Mesenchymal stem cell (in vitro differentiated cells and primary cell): Measurements from ENCODE around the gene PIKFYVE. TPM values are rescaled to one million over a fixed set of nuclear protein-coding genes. Genes with fewer than 3 reads are reported as not detected.
"Not testable (repeated sequence)": the region's sequence is repeated elsewhere in the genome, so short reads cannot be mapped to it uniquely, and the experiment has no call there.

Experiments
- DNase-seq: peaks from one replicate; pipeline ENCODE4 v3.0.0-alpha.2; 2013
- H2AFZ ChIP-seq: one replicate; pipeline ENCODE4 v1.6.1; 2013; ENCODE audit warnings: low read depth, mild to moderate bottlenecking, control low read depth, inconsistent platforms, low read length, moderate library complexity
- H2AK5ac ChIP-seq: 2 replicates; pipeline ENCODE4 v1.6.1; 2013; ENCODE audit warnings: low read length, moderate library complexity, mild to moderate bottlenecking, inconsistent platforms; ENCODE audit not compliant: severe bottlenecking
- H2BK120ac ChIP-seq: one replicate; pipeline ENCODE4 v1.6.1; 2013; ENCODE audit warnings: low read depth, mild to moderate bottlenecking, inconsistent platforms, low read length, moderate library complexity
- H2BK12ac ChIP-seq, 2 experiments: one replicate each; pipeline ENCODE4 v1.6.1; 2013; ENCODE audit warnings: inconsistent platforms in 2 of 2, low read length in 2 of 2, mild to moderate bottlenecking in 2 of 2, moderate library complexity in 2 of 2, control low read depth in 1 of 2
- H2BK15ac ChIP-seq: one replicate; pipeline ENCODE4 v1.6.1; 2013; ENCODE audit warnings: mild to moderate bottlenecking, low read depth, inconsistent platforms; ENCODE audit not compliant: poor library complexity, severe bottlenecking
- H2BK5ac ChIP-seq: 2 replicates; pipeline ENCODE4 v1.6.1; 2013; ENCODE audit warnings: low read depth, mild to moderate bottlenecking, low read length, control low read depth, inconsistent platforms; ENCODE audit not compliant: poor library complexity, severe bottlenecking
- H3K14ac ChIP-seq, 2 experiments: one replicate each; pipeline ENCODE4 v1.6.1; 2013; ENCODE audit warnings: inconsistent platforms in 2 of 2, low read length in 2 of 2, control low read depth in 1 of 2, mild to moderate bottlenecking in 1 of 2, moderate library complexity in 1 of 2
- H3K18ac ChIP-seq, 2 experiments: one replicate each; pipeline ENCODE4 v1.6.1; 2013; ENCODE audit warnings: inconsistent platforms in 2 of 2, low read length in 2 of 2, control low read depth in 1 of 2, low read depth in 1 of 2, mild to moderate bottlenecking in 1 of 2
- H3K23ac ChIP-seq, 2 experiments: one replicate each; pipeline ENCODE4 v1.6.1; 2013; ENCODE audit warnings: inconsistent platforms in 2 of 2, low read length in 2 of 2, mild to moderate bottlenecking in 2 of 2, moderate library complexity in 2 of 2, control low read depth in 1 of 2
- H3K27ac ChIP-seq: 2 replicates; pipeline ENCODE4 v1.5.1; 2013; ENCODE audit warnings: mild to moderate bottlenecking, moderate library complexity, low read length, control low read depth, inconsistent platforms; ENCODE audit not compliant: poor library complexity, severe bottlenecking
- H3K27me3 ChIP-seq, 2 experiments: 2 replicates each; pipeline versions ENCODE4 v1.6.1 to v1.7.0; 2013; ENCODE audit warnings: low read length in 2 of 2, mild to moderate bottlenecking in 2 of 2, moderate library complexity in 2 of 2, control low read depth in 1 of 2, inconsistent platforms in 1 of 2; ENCODE audit not compliant: control insufficient read depth in 1 of 2, insufficient read depth in 1 of 2
- H3K36me3 ChIP-seq, 2 experiments: 2 replicates each; pipeline versions ENCODE4 v1.6.1 to v1.7.0; 2013; ENCODE audit warnings: low read length in 2 of 2, control low read depth in 1 of 2, inconsistent platforms in 1 of 2, low read depth in 1 of 2, mild to moderate bottlenecking in 1 of 2; ENCODE audit not compliant: insufficient read depth in 2 of 2, control insufficient read depth in 1 of 2
- H3K4ac ChIP-seq, 2 experiments: one replicate each; pipeline ENCODE4 v1.6.1; 2013; ENCODE audit warnings: inconsistent platforms in 2 of 2, low read length in 2 of 2, mild to moderate bottlenecking in 2 of 2, moderate library complexity in 2 of 2, control low read depth in 1 of 2, low read depth in 1 of 2
- H3K4me1 ChIP-seq: 2 replicates; pipeline ENCODE4 v1.6.1; 2013; ENCODE audit warnings: low read depth, low read length, control low read depth; ENCODE audit not compliant: control insufficient read depth, insufficient read depth
- H3K4me2 ChIP-seq: 2 replicates; pipeline ENCODE4 v1.6.1; 2013; ENCODE audit warnings: low read length, mild to moderate bottlenecking, inconsistent platforms; ENCODE audit not compliant: poor library complexity, severe bottlenecking
- H3K4me3 ChIP-seq, 2 experiments: 2 replicates each; pipeline versions ENCODE4 v1.5.1 to v1.7.0; 2013; ENCODE audit warnings: low read length in 2 of 2, mild to moderate bottlenecking in 2 of 2, control low read depth in 1 of 2, low read depth in 1 of 2; ENCODE audit not compliant: insufficient read depth in 1 of 2
- H3K79me1 ChIP-seq: replicated peaks from 2 replicates; pipeline ENCODE4 v1.6.1; 2013; ENCODE audit warnings: mild to moderate bottlenecking, control low read depth, low read length, inconsistent platforms; ENCODE audit not compliant: poor library complexity, severe bottlenecking
- H3K9ac ChIP-seq: 2 replicates; pipeline ENCODE4 v1.7.0; 2013; ENCODE audit warnings: mild to moderate bottlenecking, low read length, moderate library complexity
- H3K9me3 ChIP-seq: 2 replicates; pipeline ENCODE4 v1.7.0; 2013; ENCODE audit warnings: mild to moderate bottlenecking, low read length; ENCODE audit not compliant: control insufficient read depth
- H4K8ac ChIP-seq: one replicate; pipeline ENCODE4 v1.6.1; 2013; ENCODE audit warnings: inconsistent platforms, mild to moderate bottlenecking, low read length, moderate library complexity
- H4K91ac ChIP-seq: one replicate; pipeline ENCODE4 v1.6.1; 2013; ENCODE audit warnings: mild to moderate bottlenecking, low read length, inconsistent platforms
- whole genome bisulfite sequencing: methylation state at CpG from one replicate; pipeline ENCODE4 v1.1.7; 2013; ENCODE audit warnings: mixed read lengths; 5-methylcytosine and 5-hydroxymethylcytosine counted together
- polyA plus RNA-seq, 2 experiments: library from polyadenylated mRNA; stranded (reverse); fragments of 200-250 nt; gene quantifications; one replicate each; pipeline ENCODE4 v1.2.3, GENCODE V29; 2013

Gene PIKFYVE, protein sequence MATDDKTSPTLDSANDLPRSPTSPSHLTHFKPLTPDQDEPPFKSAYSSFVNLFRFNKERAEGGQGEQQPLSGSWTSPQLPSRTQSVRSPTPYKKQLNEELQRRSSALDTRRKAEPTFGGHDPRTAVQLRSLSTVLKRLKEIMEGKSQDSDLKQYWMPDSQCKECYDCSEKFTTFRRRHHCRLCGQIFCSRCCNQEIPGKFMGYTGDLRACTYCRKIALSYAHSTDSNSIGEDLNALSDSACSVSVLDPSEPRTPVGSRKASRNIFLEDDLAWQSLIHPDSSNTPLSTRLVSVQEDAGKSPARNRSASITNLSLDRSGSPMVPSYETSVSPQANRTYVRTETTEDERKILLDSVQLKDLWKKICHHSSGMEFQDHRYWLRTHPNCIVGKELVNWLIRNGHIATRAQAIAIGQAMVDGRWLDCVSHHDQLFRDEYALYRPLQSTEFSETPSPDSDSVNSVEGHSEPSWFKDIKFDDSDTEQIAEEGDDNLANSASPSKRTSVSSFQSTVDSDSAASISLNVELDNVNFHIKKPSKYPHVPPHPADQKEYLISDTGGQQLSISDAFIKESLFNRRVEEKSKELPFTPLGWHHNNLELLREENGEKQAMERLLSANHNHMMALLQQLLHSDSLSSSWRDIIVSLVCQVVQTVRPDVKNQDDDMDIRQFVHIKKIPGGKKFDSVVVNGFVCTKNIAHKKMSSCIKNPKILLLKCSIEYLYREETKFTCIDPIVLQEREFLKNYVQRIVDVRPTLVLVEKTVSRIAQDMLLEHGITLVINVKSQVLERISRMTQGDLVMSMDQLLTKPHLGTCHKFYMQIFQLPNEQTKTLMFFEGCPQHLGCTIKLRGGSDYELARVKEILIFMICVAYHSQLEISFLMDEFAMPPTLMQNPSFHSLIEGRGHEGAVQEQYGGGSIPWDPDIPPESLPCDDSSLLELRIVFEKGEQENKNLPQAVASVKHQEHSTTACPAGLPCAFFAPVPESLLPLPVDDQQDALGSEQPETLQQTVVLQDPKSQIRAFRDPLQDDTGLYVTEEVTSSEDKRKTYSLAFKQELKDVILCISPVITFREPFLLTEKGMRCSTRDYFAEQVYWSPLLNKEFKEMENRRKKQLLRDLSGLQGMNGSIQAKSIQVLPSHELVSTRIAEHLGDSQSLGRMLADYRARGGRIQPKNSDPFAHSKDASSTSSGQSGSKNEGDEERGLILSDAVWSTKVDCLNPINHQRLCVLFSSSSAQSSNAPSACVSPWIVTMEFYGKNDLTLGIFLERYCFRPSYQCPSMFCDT (N-terminal part only)
- polyA plus RNA-seq (2013, experiment 1 of 2) = 14.9 TPM
- polyA plus RNA-seq (2013, experiment 2 of 2) = 13.8 TPM

DNA sequence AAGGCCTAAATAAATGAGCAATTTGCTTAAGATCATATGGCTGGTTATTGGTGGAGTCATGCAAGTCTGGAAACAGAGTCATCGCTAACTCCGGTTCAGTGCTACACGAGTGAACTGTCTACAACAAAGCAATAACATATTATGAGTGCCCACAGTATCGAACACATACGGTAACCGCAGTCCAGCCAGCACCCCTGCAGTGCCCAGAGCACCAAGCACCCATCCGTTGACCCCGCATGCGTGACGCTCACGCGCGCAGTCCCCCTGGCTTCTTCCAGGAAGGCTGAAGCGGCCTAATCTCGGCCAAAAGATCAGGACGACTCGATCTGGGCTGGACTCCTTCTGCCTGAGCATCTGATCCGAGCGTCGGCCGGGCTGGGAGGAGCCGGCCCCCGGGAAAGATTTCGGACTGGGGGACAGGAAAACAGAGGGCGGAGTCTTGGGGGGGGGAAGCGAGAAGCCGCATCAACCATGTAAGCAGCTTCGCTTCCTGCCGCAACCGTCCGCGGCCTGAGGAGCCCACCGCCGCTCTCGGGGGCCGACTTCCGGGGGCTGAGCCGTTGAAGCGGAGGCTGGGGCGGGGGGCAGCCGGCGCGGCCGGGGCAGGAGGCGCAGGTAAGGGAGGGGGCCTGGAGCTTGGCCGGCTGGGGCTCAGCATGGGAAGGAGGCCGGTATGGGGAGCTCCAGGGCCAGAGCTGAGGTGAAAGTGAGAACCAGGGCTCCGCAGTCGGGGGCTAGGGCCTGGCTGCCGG is at the start of gene PIKFYVE:
PIKFYVE (plus strand) TSS at position 455 of the 752 bp plus-strand sequence. CDS start 5,265 bp downstream, outside the sequence.
- H3K23ac ChIP-seq = no peak within 1 kb of the TSS
- under 1% methylated on average over 50 of the region's 50 CpGs for WGBS
- H3K27ac ChIP-seq = peak within 1 kb of the TSS; percentile 82
- H3K4me3 ChIP-seq = peak within 1 kb of the TSS; percentile 82 to 96
- H3K9me3 ChIP-seq = peaks cover 6% of the 10 kb centered on the region
- H3K9ac ChIP-seq = peak within 1 kb of the TSS; percentile 97
- H2BK15ac ChIP-seq = peak within 1 kb of the TSS; percentile 75
- H3K18ac ChIP-seq = peak within 1 kb of the TSS; percentile 81 to 82
- H3K4me2 ChIP-seq = peak within 1 kb of the TSS; percentile 69
- peak within 1 kb of the TSS; percentile 92 for H2BK120ac ChIP-seq
- H4K8ac ChIP-seq = peak within 1 kb of the TSS; percentile 95
- peaks cover 6% of the 10 kb centered on the region for H3K79me1 ChIP-seq
- H3K14ac ChIP-seq = no peak within 1 kb of the TSS
- H3K27me3 ChIP-seq = no peaks in the 10 kb centered on the region
- H3K4me1 ChIP-seq = peaks cover 11% of the 10 kb centered on the region
- peak within 1 kb of the TSS; percentile 7 for H2AFZ ChIP-seq
- DNase-seq = peak; percentile 98
- peak within 1 kb of the TSS; percentile 82 to 91 for H3K4ac ChIP-seq
- peak within 1 kb of the TSS; percentile 74 for H4K91ac ChIP-seq
- no peak within 1 kb of the TSS for H2AK5ac ChIP-seq
- H2BK12ac ChIP-seq = peak within 1 kb of the TSS; percentile 1 to 55
- H2BK5ac ChIP-seq = no peak within 1 kb of the TSS
- H3K36me3 ChIP-seq = peaks cover 0 to 4% of the 10 kb centered on the region in 2 experiments

DNA sequence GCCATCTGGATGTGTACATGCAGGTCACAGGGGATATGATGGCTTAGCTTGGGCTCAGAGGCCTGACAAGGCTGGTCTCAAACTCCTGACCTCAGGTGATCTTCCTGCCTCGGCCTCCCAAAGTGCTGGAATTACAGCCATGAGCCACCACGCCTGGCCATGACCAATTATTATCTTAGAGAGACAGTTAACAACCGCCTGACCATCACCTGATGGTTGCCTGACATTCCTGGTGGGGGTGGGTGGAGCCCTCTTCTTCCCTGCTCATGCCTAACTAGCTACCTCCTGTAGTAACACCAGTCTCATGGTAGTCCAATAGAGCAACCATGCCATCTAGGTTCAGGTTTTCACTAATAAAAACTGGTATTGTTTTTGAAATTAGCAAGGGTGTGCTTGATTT is 44.2 kb upstream of the PIKFYVE start:
- H2BK15ac ChIP-seq, H3K27ac ChIP-seq, H4K91ac ChIP-seq, H2AFZ ChIP-seq, H3K4me3 ChIP-seq, H2BK5ac ChIP-seq, DNase-seq, H3K36me3 ChIP-seq, H3K9me3 ChIP-seq, H2BK12ac ChIP-seq, H3K27me3 ChIP-seq, H3K4ac ChIP-seq, H2AK5ac ChIP-seq, H2BK120ac ChIP-seq, H3K4me2 ChIP-seq, H3K18ac ChIP-seq, H4K8ac ChIP-seq, H3K79me1 ChIP-seq, H3K9ac ChIP-seq, H3K4me1 ChIP-seq, H3K23ac ChIP-seq, H3K14ac ChIP-seq: not testable (repeated sequence)
- 73% methylated on average over 2 of the region's 3 CpGs for WGBS

DNA sequence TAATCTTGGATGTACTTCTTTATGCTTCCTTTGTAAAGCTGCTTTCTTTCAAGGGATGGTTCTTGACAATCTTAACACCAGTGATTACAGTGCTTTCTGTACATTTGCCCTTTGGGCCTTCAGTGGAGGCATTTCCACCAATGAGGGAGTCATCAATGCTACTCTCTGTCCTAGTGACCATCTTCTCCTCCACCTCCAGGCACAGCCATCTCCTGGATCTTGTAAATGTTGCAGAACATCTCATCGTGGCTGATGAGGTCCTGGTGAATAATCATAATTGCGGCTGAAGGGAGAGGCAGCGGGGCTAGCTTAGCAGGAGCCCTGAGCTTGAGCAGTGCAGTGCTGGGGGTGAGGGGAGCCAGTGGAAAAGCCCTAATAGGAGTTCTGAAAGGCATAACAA is 43.7 kb upstream of the PIKFYVE start:
- WGBS = 72% methylated on average over 3 of the region's 3 CpGs
- Histone ChIP-seq H2AK5ac (no peak overlapping the region), H4K8ac (no peak overlapping the region), H3K14ac (no peak overlapping the region), H2BK12ac (no peak overlapping the region), H3K27ac (no peak overlapping the region), H4K91ac (no peak overlapping the region), H2BK15ac (no peak overlapping the region), H3K4me1 (peaks cover 3% of the 10 kb centered on the region), H2BK5ac (no peak overlapping the region), H3K36me3 (no peaks in the 10 kb centered on the region), H3K4me3 (no peak overlapping the region), H3K9me3 (no peaks in the 10 kb centered on the region), H3K18ac (no peak overlapping the region), H3K23ac (no peak overlapping the region), H3K9ac (no peak overlapping the region), H3K79me1 (no peaks in the 10 kb centered on the region), H3K4me2 (no peak overlapping the region), H2BK120ac (no peak overlapping the region), H3K27me3 (no peaks in the 10 kb centered on the region), H3K4ac (no peak overlapping the region), H2AFZ (no peak overlapping the region)
- DNase-seq = peak; percentile 1
